SU-DHL-6 (cell line): Measurements from ENCODE around the gene NADK2.

ENCODE experiments used
- H2AFZ ChIP-seq: fragments of 200-600 bp; sonication (generic); 2 replicates; pipeline ENCODE4 v1.6.1; 2014; ENCODE audit warnings: low read depth, mild to moderate bottlenecking, moderate library complexity, mixed read lengths, antibody characterized with exemption, low read length; ENCODE audit not compliant: severe bottlenecking
- H3F3A ChIP-seq: fragments of 200-600 bp; shearing (Covaris generic); 2 replicates; pipeline ENCODE4 v1.6.0; 2016; ENCODE audit warnings: antibody characterized with exemption, mild to moderate bottlenecking; ENCODE audit not compliant: insufficient read depth
- H3K27ac ChIP-seq: fragments of 200-600 bp; sonication (generic); 2 replicates; pipeline ENCODE4 v1.5.1; 2016; ENCODE audit warnings: low read depth, mild to moderate bottlenecking, low read length, moderate library complexity, mixed read lengths
- H3K27me3 ChIP-seq: fragments of 200-600 bp; sonication (generic), shearing (Covaris generic); 2 replicates; pipeline ENCODE4 v1.6.0; 2014; ENCODE audit warnings: mild to moderate bottlenecking, low read length
- H3K36me3 ChIP-seq: fragments of 200-600 bp; sonication (generic); 2 replicates; pipeline ENCODE4 v1.6.1; 2014; ENCODE audit warnings: mild to moderate bottlenecking, low read length, mixed read lengths
- H3K4me2 ChIP-seq: fragments of 300-600, 200-600 bp; shearing (Covaris generic), sonication (generic); 2 replicates; pipeline ENCODE4 v1.6.0; 2014; ENCODE audit warnings: low read length, low read depth, mild to moderate bottlenecking; ENCODE audit not compliant: poor library complexity, severe bottlenecking
- H3K4me3 ChIP-seq: fragments of 200-600 bp; sonication (generic); 2 replicates; pipeline ENCODE4 v1.5.1; 2014; ENCODE audit warnings: antibody characterized with exemption, low read length, mild to moderate bottlenecking, mixed read lengths; ENCODE audit not compliant: insufficient read depth, poor library complexity, severe bottlenecking
- H3K79me2 ChIP-seq: fragments of 200-600 bp; sonication (generic); 2 replicates; pipeline ENCODE4 v1.6.1; 2014; ENCODE audit warnings: mild to moderate bottlenecking, low read length, moderate library complexity; ENCODE audit not compliant: insufficient read depth
- H3K9ac ChIP-seq: fragments of 200-600 bp; sonication (generic); 2 replicates; pipeline ENCODE4 v1.7.0; 2014; ENCODE audit warnings: mild to moderate bottlenecking, low read length
- H3K9me2 ChIP-seq: fragments of 200-600 bp; sonication (generic); replicated peaks from 2 replicates; pipeline ENCODE4 v1.6.1; 2014; ENCODE audit warnings: low read length; ENCODE audit not compliant: insufficient read depth
- H3K9me3 ChIP-seq: fragments of 200-600 bp; sonication (generic); 2 replicates; pipeline ENCODE4 v1.6.1; 2014; ENCODE audit warnings: low read length, mixed read lengths; ENCODE audit not compliant: insufficient read depth
- H4K20me1 ChIP-seq: fragments of 200-600 bp; sonication (generic); 2 replicates; pipeline ENCODE4 v1.6.1; 2014; ENCODE audit warnings: low read depth, mild to moderate bottlenecking, antibody characterized with exemption, low read length, moderate library complexity, mixed read lengths
- EZH2phosphoT487 ChIP-seq: fragments of 200-600 bp; sonication (generic), shearing (Covaris generic); conservative IDR thresholded peaks from 2 replicates; pipeline ENCODE4 v1.6.1; 2018; ENCODE audit warnings: mild to moderate bottlenecking, antibody characterized with exemption, low read length, moderate library complexity, mixed read lengths
- TF ChIP-seq, protein P1 (sequence below): fragments of 200-600 bp; sonication (generic); IDR thresholded peaks from one replicate; pipeline ENCODE4 v1.5.1; 2017; ENCODE audit warnings: antibody characterized with exemption, mild to moderate bottlenecking, low read length, moderate library complexity; ENCODE audit not compliant: insufficient read depth, poor library complexity, severe bottlenecking

Gene NADK2

DNA sequence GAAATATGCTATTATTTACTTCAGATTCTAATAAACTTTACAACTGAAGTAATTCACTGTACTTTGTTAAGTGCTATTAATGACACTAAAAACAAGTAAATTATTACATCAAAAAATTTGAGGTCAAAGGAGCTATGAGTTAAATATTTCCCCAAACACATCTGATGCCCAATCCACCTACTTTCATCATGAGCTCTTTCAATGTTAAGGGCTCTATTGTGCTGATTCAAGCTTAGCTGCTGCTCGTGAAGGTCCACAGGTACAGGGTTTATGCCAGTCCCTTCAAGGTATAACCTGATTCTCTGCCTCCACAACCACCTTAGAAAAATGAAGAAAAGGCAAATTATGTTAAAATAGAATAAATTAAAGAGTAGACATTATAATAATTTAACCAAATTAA is 24.2 kb downstream of the NADK2 start:
- H3K4me2 ChIP-seq, result no peak overlapping the region
- H3K9me2 ChIP-seq, result no peaks in the 10 kb centered on the region
- no peaks in the 10 kb centered on the region for H4K20me1 ChIP-seq
- H3K36me3 ChIP-seq, result peaks cover 6% of the 10 kb centered on the region; the same call in 1 of the 2 replicates
- H3K27ac ChIP-seq, result no peak overlapping the region
- no peaks in the 10 kb centered on the region for H3F3A ChIP-seq
- H3K79me2 ChIP-seq, result no peaks in the 10 kb centered on the region
- H3K4me3 ChIP-seq, result no peak overlapping the region
- H3K9ac ChIP-seq, result no peak overlapping the region
- H2AFZ ChIP-seq, result no peak overlapping the region
- no peaks in the 10 kb centered on the region for H3K9me3 ChIP-seq
- no peak for TF ChIP-seq EZH2phosphoT487
- TF ChIP-seq, protein P1, sequence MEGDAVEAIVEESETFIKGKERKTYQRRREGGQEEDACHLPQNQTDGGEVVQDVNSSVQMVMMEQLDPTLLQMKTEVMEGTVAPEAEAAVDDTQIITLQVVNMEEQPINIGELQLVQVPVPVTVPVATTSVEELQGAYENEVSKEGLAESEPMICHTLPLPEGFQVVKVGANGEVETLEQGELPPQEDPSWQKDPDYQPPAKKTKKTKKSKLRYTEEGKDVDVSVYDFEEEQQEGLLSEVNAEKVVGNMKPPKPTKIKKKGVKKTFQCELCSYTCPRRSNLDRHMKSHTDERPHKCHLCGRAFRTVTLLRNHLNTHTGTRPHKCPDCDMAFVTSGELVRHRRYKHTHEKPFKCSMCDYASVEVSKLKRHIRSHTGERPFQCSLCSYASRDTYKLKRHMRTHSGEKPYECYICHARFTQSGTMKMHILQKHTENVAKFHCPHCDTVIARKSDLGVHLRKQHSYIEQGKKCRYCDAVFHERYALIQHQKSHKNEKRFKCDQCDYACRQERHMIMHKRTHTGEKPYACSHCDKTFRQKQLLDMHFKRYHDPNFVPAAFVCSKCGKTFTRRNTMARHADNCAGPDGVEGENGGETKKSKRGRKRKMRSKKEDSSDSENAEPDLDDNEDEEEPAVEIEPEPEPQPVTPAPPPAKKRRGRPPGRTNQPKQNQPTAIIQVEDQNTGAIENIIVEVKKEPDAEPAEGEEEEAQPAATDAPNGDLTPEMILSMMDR, result no peak
- no peaks in the 10 kb centered on the region for H3K27me3 ChIP-seq

DNA sequence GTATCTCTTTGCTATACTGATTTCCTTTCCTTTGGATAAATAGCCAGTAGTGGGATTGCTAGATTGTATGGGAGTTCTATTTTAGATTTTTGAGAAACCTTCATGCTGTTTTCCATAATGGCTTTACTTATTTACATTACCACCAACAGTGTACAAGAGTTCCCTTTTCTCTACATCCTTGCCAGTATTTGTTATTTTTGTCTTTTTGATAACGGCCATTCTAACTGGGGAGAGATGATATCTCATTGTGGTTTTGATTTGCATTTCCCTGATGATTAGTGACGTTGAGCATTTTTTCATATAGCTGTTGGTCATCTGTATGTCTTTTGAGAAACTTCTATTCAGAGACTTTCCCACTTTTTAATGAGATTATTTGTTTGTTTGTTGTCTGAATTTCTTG is 25.8 kb downstream of the NADK2 start:
- Histone ChIP-seq H3K27ac (no peak overlapping the region), H3K4me2 (no peak overlapping the region)
- TF ChIP-seq, protein P1, result no peak
- TF ChIP-seq EZH2phosphoT487, result no peak

DNA sequence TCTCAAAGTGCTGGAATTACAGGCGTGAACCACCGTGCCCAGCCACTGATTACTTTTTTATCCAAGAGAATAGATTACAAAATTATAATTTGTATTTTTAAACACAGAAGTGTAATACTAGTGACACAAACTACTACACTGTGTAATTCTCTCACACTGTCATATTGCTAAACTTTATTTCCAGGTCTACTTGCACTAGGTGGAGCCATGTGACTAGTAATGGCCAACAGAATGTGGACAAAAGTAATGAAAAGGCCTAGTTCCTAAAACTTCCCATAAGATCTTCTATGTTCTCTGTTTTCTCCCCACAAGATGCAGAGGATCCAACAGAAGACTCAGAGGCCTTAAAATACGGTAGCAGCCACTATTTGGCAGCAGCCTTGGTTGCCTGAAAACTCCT is 27.3 kb downstream of the NADK2 start:
- H3K79me2 ChIP-seq, result no peaks in the 10 kb centered on the region
- no peaks in the 10 kb centered on the region for H3K27me3 ChIP-seq
- H4K20me1 ChIP-seq, result no peaks in the 10 kb centered on the region
- H3K4me2 ChIP-seq, result no peak overlapping the region
- no peaks in the 10 kb centered on the region for H3K9me2 ChIP-seq
- no peaks in the 10 kb centered on the region for H3F3A ChIP-seq
- peaks cover 6% of the 10 kb centered on the region; the same call in 1 of the 2 replicates for H3K36me3 ChIP-seq
- H3K9me3 ChIP-seq, result no peaks in the 10 kb centered on the region
- H3K4me3 ChIP-seq, result no peak overlapping the region
- H3K27ac ChIP-seq, result no peak overlapping the region
- TF ChIP-seq, protein P1, result no peak
- no peak for TF ChIP-seq EZH2phosphoT487
- H3K9ac ChIP-seq, result no peak overlapping the region
- H2AFZ ChIP-seq, result no peak overlapping the region

More for the DNA sequence above, 25.8 kb downstream of the NADK2 start:
- no peaks in the 10 kb centered on the region for H3K9me2 ChIP-seq
- H4K20me1 ChIP-seq, result no peaks in the 10 kb centered on the region
- H3F3A ChIP-seq, result no peaks in the 10 kb centered on the region
- H3K27me3 ChIP-seq, result no peaks in the 10 kb centered on the region
- H2AFZ ChIP-seq, result no peak overlapping the region
- no peak overlapping the region for H3K4me3 ChIP-seq
- no peaks in the 10 kb centered on the region for H3K9me3 ChIP-seq
- no peaks in the 10 kb centered on the region for H3K79me2 ChIP-seq
- H3K36me3 ChIP-seq, result peaks cover 6% of the 10 kb centered on the region; the same call in 1 of the 2 replicates
- no peak overlapping the region for H3K9ac ChIP-seq

DNA sequence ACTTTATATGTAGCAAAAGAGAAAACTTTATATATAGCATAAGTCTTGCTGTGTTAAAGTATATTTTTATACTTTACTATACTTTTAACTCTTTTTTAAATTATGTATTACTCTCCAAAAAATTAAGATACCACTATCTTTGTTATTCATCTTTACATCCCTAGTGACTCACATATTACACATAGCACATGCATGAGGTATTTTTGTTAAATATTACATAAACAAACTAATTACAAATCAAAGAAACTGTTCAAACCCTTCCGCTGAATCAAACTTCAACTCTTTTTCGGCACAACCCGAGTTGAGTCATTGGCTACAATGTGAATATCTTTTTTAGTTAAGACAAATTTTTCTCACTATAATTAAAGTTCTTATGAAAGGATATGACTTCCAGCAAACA is 32.1 kb downstream of the NADK2 start:
- H3K27me3 ChIP-seq, result no peaks in the 10 kb centered on the region
- H3K36me3 ChIP-seq, result no peaks in the 10 kb centered on the region
- no peaks in the 10 kb centered on the region for H3K9me2 ChIP-seq
- H3K79me2 ChIP-seq, result no peaks in the 10 kb centered on the region
- H2AFZ ChIP-seq, result no peak overlapping the region
- no peak overlapping the region for H3K27ac ChIP-seq
- no peaks in the 10 kb centered on the region for H4K20me1 ChIP-seq
- no peak overlapping the region for H3K4me2 ChIP-seq
- H3K9ac ChIP-seq, result no peak overlapping the region
- H3F3A ChIP-seq, result no peaks in the 10 kb centered on the region
- no peak overlapping the region for H3K4me3 ChIP-seq
- TF ChIP-seq, protein P1, result no peak
- TF ChIP-seq EZH2phosphoT487, result no peak
- H3K9me3 ChIP-seq, result no peaks in the 10 kb centered on the region
